IMR-90 (cell line): ENCODE data around the gene TNS1. TPM values are rescaled to one million over a fixed set of nuclear protein-coding genes. Genes with fewer than 3 reads are reported as not detected.

ENCODE experiments used
- ATAC-seq: fragments of 200-7000 bp; cut with Tn5 transposase; 2 replicates; pipeline ENCODE4 v1.9.1; 2020; ENCODE audit warnings: low read depth, mild to moderate bottlenecking, moderate library complexity
- BruUV-seq: library from RNA; stranded (reverse); fragments of 400-500 nt; replicated peaks from 2 replicates; lab custom pipeline; 2021; lab: Mats Ljungman, UMichigan
- CTCF ChIA-PET: fragments of 300-600 bp; formaldehyde crosslinking; extraction: SDS; loops from one replicate; lab custom pipeline; 2021; ENCODE audit warnings: antibody characterized with exemption; lab: Yijun Ruan, JAX
- POLR2A ChIA-PET: fragments of 300-600 bp; sonication (Branson Sonifier 250); formaldehyde crosslinking; loops from one replicate; lab custom pipeline; 2022; ENCODE audit warnings: antibody characterized with exemption; ENCODE audit not compliant: unreplicated experiment; lab: Charles Lee
- DNase-seq: peaks from one replicate; pipeline ENCODE4 v3.0.0; 2013
- H2AFZ ChIP-seq: replicated peaks from 2 replicates; pipeline ENCODE3; 2013; ENCODE audit warnings: low read length, mild to moderate bottlenecking; ENCODE audit not compliant: poor library complexity
- H2AK5ac ChIP-seq: 2 replicates; pipeline ENCODE4 v1.6.1; 2013; ENCODE audit warnings: low read depth, low read length, inconsistent platforms
- H2AK9ac ChIP-seq: replicated peaks from 2 replicates; pipeline ENCODE3; 2013; ENCODE audit warnings: mild to moderate bottlenecking, low read depth, low read length, moderate library complexity; ENCODE audit not compliant: poor library complexity
- H2BK120ac ChIP-seq: 2 replicates; pipeline ENCODE4 v1.6.1; 2013; ENCODE audit warnings: low read depth, low read length, inconsistent platforms
- H2BK15ac ChIP-seq: 3 replicates; pipeline ENCODE4 v1.6.1; 2013; ENCODE audit warnings: low read depth, low read length, inconsistent platforms
- H2BK20ac ChIP-seq: 2 replicates; pipeline ENCODE4 v1.6.1; 2013; ENCODE audit warnings: low read depth, mild to moderate bottlenecking, inconsistent platforms, low read length, moderate library complexity
- H2BK5ac ChIP-seq: 2 replicates; pipeline ENCODE4 v1.6.1; 2013; ENCODE audit warnings: mild to moderate bottlenecking, low read depth, low read length, inconsistent platforms; ENCODE audit not compliant: poor library complexity, severe bottlenecking
- H3K14ac ChIP-seq: replicated peaks from 2 replicates; pipeline ENCODE4 v1.6.1; 2013; ENCODE audit warnings: low read depth, low read length, inconsistent platforms
- H3K18ac ChIP-seq: 2 replicates; pipeline ENCODE4 v1.6.1; 2013; ENCODE audit warnings: low read depth, low read length, control low read depth
- H3K23ac ChIP-seq: 2 replicates; pipeline ENCODE4 v1.6.1; 2013; ENCODE audit warnings: low read depth, low read length, inconsistent platforms
- H3K27ac ChIP-seq: 2 replicates; pipeline ENCODE4 v1.5.1; 2013; ENCODE audit warnings: mild to moderate bottlenecking, control low read depth, low read length; ENCODE audit not compliant: insufficient read depth
- H3K27me3 ChIP-seq: 2 replicates; pipeline ENCODE4 v1.6.1; 2013; ENCODE audit warnings: low read length; ENCODE audit not compliant: control insufficient read depth, insufficient read depth
- H3K36me3 ChIP-seq: 2 replicates; pipeline ENCODE4 v1.6.1; 2013; ENCODE audit warnings: low read length, mixed read lengths; ENCODE audit not compliant: control insufficient read depth, insufficient read depth
- H3K4ac ChIP-seq: 2 replicates; pipeline ENCODE4 v1.6.1; 2013; ENCODE audit warnings: low read depth, low read length, inconsistent platforms
- H3K4me1 ChIP-seq: 2 replicates; pipeline ENCODE4 v1.6.1; 2013; ENCODE audit warnings: low read length, mixed read lengths; ENCODE audit not compliant: control insufficient read depth, insufficient read depth
- H3K4me2 ChIP-seq: 2 replicates; pipeline ENCODE4 v1.6.1; 2013; ENCODE audit warnings: low read depth, mild to moderate bottlenecking, control low read depth, low read length, moderate library complexity
- H3K4me3 ChIP-seq: 2 replicates; pipeline ENCODE4 v1.5.1; 2013; ENCODE audit warnings: low read depth, mild to moderate bottlenecking, control low read depth, low read length, moderate library complexity; ENCODE audit not compliant: insufficient read depth
- H3K56ac ChIP-seq: 2 replicates; pipeline ENCODE4 v1.6.1; 2013; ENCODE audit warnings: low read length, inconsistent platforms; ENCODE audit not compliant: insufficient read depth; ENCODE audit errors: extremely low read depth
- H3K79me1 ChIP-seq, 2 experiments: 2 replicates each; pipeline ENCODE4 v1.6.1; 2013; ENCODE audit warnings: low read length in 2 of 2, inconsistent platforms in 1 of 2, low read depth in 1 of 2
- H3K9ac ChIP-seq: 2 replicates; pipeline ENCODE4 v1.6.1; 2013; ENCODE audit warnings: low read depth, low read length, control low read depth
- H3K9me1 ChIP-seq: 2 replicates; pipeline ENCODE4 v1.6.1; 2013; ENCODE audit warnings: low read length, inconsistent platforms; ENCODE audit not compliant: insufficient read depth
- H3K9me3 ChIP-seq: 2 replicates; pipeline ENCODE4 v1.6.1; 2013; ENCODE audit warnings: low read length; ENCODE audit not compliant: control insufficient read depth, insufficient read depth
- H4K20me1 ChIP-seq: 2 replicates; pipeline ENCODE4 v1.6.1; 2013; ENCODE audit warnings: low read length, inconsistent platforms; ENCODE audit not compliant: insufficient read depth
- H4K5ac ChIP-seq: 2 replicates; pipeline ENCODE4 v1.6.1; 2013; ENCODE audit warnings: mild to moderate bottlenecking, low read depth, low read length, control low read depth
- H4K8ac ChIP-seq, 2 experiments: 2 replicates each; pipeline ENCODE4 v1.6.1; 2013; ENCODE audit warnings: low read depth in 2 of 2, low read length in 2 of 2, control low read depth in 1 of 2, inconsistent platforms in 1 of 2
- H4K91ac ChIP-seq: 2 replicates; pipeline ENCODE4 v1.6.1; 2013; ENCODE audit warnings: low read depth, low read length, inconsistent platforms; ENCODE audit not compliant: insufficient read depth
- CHD1 ChIP-seq: IDR thresholded peaks from 2 replicates; pipeline ENCODE4 v1.6.1; 2012; ENCODE audit warnings: low read depth, low read length, improper control_type of control experiment
- CTCF ChIP-seq: conservative IDR thresholded peaks from 2 replicates; pipeline ENCODE4 v1.5.1; 2012; ENCODE audit warnings: mild to moderate bottlenecking, low read depth, low read length, improper control_type of control experiment
- ELK1 ChIP-seq: fragments of 150-350 bp; IDR thresholded peaks from 2 replicates; pipeline ENCODE4 v1.6.1; 2016; ENCODE audit warnings: low read depth, mild to moderate bottlenecking, low read length, moderate library complexity, borderline replicate concordance
- FOS ChIP-seq: fragments of 150-350 bp; IDR thresholded peaks from 2 replicates; pipeline ENCODE4 v1.6.1; 2016; ENCODE audit warnings: low read depth, low read length
- MAZ ChIP-seq: IDR thresholded peaks from 2 replicates; pipeline ENCODE4 v1.6.1; 2012; ENCODE audit warnings: low read depth, mild to moderate bottlenecking, low read length, improper control_type of control experiment, moderate library complexity, borderline replicate concordance
- MXI1 ChIP-seq: IDR thresholded peaks from 2 replicates; pipeline ENCODE4 v1.6.1; 2012; ENCODE audit warnings: low read depth, mild to moderate bottlenecking, low read length, moderate library complexity, borderline replicate concordance
- NFE2L2 ChIP-seq: fragments of 150-350 bp; IDR thresholded peaks from 2 replicates; pipeline ENCODE4 v1.6.1; 2016; ENCODE audit warnings: low read depth, mild to moderate bottlenecking, low read length
- POLR2A ChIP-seq: IDR thresholded peaks from 2 replicates; pipeline ENCODE4 v1.6.1; 2012; ENCODE audit warnings: mild to moderate bottlenecking, low read depth, low read length
- RFX5 ChIP-seq: IDR thresholded peaks from 2 replicates; pipeline ENCODE4 v1.8.0; 2012; ENCODE audit warnings: low read depth, mild to moderate bottlenecking, low read length, moderate library complexity
- USF2 ChIP-seq: fragments of 150-350 bp; IDR thresholded peaks from 2 replicates; pipeline ENCODE4 v1.6.1; 2017; ENCODE audit warnings: mild to moderate bottlenecking, antibody characterized with exemption, low read length, low read depth
- WGBS, 2 experiments: methylation state at CpG; one replicate each; pipeline versions ENCODE4 v1.1.5 to v1.1.7; 2013; ENCODE audit warnings: missing lambda C conversion rate in 2 of 2; ENCODE audit not compliant: insufficient read length in 1 of 2; ENCODE audit errors: extremely low coverage in 2 of 2; 5-methylcytosine and 5-hydroxymethylcytosine counted together
- dilution Hi-C: fragments of 300-500 bp; cut with HindIII; formaldehyde crosslinking; loops from one replicate; pipeline ENCODE4 v1.14.3; 2018; ENCODE audit warnings: low sequenced_read_pairs; ENCODE audit not compliant: unreplicated experiment
- in situ Hi-C: fragments of 300-500 bp; cut with MboI; formaldehyde crosslinking; loops from 3 replicates; pipeline ENCODE4 v1.14.3; 2019; ENCODE audit warnings: low sequenced_read_pairs, inconsistent platforms, mixed read lengths
- intact Hi-C: fragments of 100-400 bp; cut with micrococcal nuclease; formaldehyde crosslinking; loops from 2 replicates; pipeline ENCODE4 v1.10.0; 2022
- polyA plus RNA-seq, 3 experiments: library from polyadenylated mRNA; depleted of rRNA; stranded (reverse); fragments of >200 nt; gene quantifications; 2 replicates each; pipeline ENCODE4 v1.2.3, GENCODE V29; 2012; ENCODE audit warnings: low replicate concordance in 1 of 3
- total RNA-seq: library from RNA; depleted of rRNA; stranded (reverse); fragments of >200 nt; gene quantifications from 2 replicates; pipeline ENCODE4 v1.2.3, GENCODE V29; 2012

TNS1 gene
- total and polyA plus RNA-seq, 2 of the 4 experiments (the other 2 are of a cell fraction), result 41.1 to 45.2 TPM

- Histone ChIP-seq H3K23ac (no peak overlapping the region), H2AFZ (no peak overlapping the region), H2BK20ac (no peak overlapping the region), H2BK5ac (no peak overlapping the region), H2AK9ac (no peak overlapping the region), H3K14ac (no peak overlapping the region), H3K56ac (no peak overlapping the region), H3K4me2 (no peak overlapping the region), H4K5ac (no peak overlapping the region), H2BK120ac (no peak overlapping the region), H3K9me1 (0 out of 2 replicates have a peak, but pooled peaks cover 6% of the 10 kb centered on the region), H4K91ac (no peak overlapping the region), H3K9ac (no peak overlapping the region), H3K18ac (no peak overlapping the region), H3K79me1 (peaks cover 32 to 58% of the 10 kb centered on the region in 2 experiments), H3K4ac (no peak overlapping the region), H2BK15ac (no peak overlapping the region), H3K27ac (no peak overlapping the region), H3K4me1 (no peaks in the 10 kb centered on the region), H2AK5ac (no peak overlapping the region), H3K4me3 (no peak overlapping the region), H4K8ac (no peak overlapping the region), H4K20me1 (peaks cover 3% of the 10 kb centered on the region), H3K9me3 (no peaks in the 10 kb centered on the region), H3K36me3 (peaks cover 76% of the 10 kb centered on the region), H3K27me3 (no peaks in the 10 kb centered on the region)
- 100% methylated on average over 1 of the region's 8 CpGs; no CpG with 5 or more reads in 1 of the 2 experiments for WGBS, 2 experiments
- no TSS peak for BruUV-seq
- POLR2A ChIA-PET, result no interaction called here
- ATAC-seq (no peak), DNase-seq (no peak)
- CTCF ChIA-PET, result no interaction called here
- in situ Hi-C loops, result no loop called here
- intact Hi-C loops, result no loop called here
- dilution Hi-C loops, result no loop called here
- TF ChIP-seq RFX5 (no peak), MXI1 (no peak), POLR2A (no peak), USF2 (no peak), CTCF (no peak), CHD1 (no peak), NFE2L2 (no peak), MAZ (no peak), FOS (no peak), ELK1 (no peak)
Measured at GRCh38 chr2:217893440-217893839, 109.4 kb downstream of the TNS1 start.
